ENCODE measurements around the gene PPHLN1.

PPHLN1 gene, protein sequence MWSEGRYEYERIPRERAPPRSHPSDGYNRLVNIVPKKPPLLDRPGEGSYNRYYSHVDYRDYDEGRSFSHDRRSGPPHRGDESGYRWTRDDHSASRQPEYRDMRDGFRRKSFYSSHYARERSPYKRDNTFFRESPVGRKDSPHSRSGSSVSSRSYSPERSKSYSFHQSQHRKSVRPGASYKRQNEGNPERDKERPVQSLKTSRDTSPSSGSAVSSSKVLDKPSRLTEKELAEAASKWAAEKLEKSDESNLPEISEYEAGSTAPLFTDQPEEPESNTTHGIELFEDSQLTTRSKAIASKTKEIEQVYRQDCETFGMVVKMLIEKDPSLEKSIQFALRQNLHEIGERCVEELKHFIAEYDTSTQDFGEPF

DNA sequence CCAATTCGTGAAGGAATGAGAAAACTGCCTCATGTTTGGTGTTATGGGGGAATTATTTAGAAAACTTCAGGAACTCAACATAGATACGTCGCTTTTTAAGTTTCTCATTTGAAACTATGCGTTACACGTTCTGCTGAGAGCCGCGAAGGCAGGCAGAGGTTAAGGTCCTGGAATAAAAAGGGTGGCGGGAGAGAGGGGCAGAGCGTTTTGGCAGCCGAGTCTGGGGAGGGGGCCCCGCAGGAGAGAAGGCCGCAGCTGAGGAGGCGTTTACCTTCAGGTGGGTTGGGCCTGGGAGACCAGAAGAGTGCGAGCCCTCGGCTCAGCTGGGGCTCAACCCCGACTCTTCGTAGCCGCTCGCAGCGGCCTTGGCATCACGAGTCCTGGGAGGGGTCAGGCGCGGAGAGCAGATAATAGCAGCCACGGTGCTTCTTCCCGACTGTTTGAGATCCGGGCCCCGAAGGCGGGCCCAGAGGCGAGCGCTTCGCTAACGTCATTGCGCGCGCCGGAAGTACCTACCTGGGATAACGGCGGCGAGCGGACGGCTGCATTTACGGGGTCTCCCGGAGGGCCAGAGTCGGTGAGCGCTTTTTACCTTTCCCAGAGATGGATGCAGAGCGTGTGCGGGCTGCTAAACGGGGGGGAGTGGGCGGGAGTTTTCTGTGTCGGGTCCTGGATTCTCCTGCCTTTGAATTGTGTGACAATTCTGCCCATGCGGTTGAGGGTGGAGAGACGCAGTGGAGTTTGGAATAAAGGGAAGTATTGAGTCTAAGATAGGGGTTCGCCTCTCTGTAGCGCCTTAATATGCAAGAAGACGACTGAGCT is at the start of gene PPHLN1, which contains the start of gene ZCRB1:
PPHLN1 (plus strand) TSS at position 515 of the 822 bp plus-strand sequence. CDS start 9,736 bp downstream, outside the sequence.
ZCRB1 (minus strand) TSS at position 442 of the 822 bp plus-strand sequence. CDS start 1,992 bp downstream, outside the sequence.
- in situ Hi-C loops (cut with MboI; ENCODE audit: low sequenced_read_pairs): no loop called here

DNA sequence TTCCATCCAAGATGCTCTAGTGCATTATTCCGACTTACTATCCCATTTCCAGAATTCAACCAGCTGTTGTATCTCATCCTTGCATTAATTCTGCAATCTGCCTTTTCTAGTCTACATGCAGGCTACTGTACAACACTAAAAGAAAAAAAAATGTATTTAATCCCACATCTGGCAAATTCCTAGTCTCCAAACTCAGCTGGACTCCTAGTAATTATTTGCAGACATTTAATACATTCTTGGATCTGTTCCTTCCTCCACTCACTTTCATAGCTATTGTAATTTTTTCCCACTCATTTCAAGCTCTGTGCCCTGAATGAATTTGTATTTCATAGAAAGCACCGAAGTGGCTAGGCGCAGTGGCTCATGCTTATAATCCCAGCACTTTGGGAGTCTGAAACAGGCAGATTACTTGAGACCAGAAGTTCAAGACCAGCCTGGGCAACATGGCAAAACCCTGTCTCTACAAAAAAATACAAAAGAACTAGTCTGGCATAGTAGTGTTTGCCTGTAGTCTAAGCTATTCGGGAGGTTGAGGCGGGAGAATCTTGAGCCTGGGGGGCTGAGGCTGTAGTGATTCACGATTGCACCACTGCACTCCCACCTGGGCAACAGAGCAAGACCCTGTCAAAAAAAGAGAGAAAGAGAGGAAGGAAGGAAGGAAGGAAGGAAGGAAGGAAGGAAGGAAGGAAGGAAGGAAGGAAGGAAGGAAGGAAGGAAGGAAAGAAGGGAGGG is 48.4 kb upstream of the PPHLN1 start:
- in situ Hi-C loops (cut with MboI; ENCODE audit: low sequenced_read_pairs): no loop called here

DNA sequence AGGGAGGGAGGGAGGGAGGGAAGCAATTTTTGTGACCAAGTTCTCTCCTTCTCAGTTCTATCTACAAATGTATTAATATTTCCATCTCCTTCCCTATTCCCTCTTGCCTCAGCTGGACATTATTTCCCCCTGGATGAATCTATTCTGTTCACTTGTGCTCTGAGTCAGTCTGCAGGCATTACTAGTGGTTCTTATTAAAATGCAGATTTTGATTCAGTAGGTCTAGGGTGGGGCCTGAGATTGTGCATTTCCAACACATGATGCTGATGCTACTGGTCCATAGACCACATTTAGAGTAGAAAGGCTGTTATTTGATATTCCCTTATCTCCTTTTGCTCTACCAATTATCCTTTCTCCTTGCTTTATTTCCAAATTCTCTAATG is 47.8 kb upstream of the PPHLN1 start:
- in situ Hi-C loops (cut with MboI; ENCODE audit: low sequenced_read_pairs): no loop called here

DNA sequence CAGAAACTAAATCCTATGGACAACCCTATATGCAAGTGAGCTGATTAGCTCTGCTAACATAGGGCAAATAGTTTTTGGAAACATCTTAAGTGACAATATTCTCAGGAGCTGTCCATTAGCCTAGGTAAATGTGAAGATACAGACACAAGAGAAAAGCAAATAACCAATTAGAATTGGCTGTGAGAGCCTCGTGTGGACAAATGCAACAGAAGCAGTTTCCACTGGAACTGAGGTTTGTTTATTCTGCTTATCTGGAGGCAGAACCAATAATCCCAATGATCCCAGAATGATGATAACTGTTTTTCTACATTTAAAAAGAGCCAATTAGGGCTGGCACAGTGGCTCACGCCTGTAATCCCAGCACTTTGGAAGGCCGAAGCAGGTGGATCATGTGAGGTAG is 44.7 kb upstream of the PPHLN1 start:
- in situ Hi-C loops (cut with MboI; ENCODE audit: low sequenced_read_pairs): no loop called here

DNA sequence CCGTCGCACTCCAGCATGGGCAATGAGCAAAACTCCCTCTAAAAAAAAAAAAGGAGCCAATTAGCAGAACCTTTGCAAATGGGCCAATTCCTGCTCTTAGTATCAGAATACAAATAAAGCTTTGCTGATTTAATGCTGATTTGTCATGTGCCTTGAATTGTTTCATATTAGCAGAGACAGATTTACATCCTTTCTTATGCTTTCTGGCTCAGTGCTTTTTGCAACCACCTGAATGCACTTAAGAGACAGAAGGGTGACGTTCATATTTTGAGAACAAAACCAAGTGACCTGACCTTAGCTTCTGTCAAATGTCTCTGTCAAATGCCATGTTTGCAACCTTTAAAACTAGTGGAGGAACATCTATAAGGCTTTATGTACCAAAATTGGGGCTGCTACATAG is 44.1 kb upstream of the PPHLN1 start:
- in situ Hi-C loops (cut with MboI; ENCODE audit: low sequenced_read_pairs): no loop called here

DNA sequence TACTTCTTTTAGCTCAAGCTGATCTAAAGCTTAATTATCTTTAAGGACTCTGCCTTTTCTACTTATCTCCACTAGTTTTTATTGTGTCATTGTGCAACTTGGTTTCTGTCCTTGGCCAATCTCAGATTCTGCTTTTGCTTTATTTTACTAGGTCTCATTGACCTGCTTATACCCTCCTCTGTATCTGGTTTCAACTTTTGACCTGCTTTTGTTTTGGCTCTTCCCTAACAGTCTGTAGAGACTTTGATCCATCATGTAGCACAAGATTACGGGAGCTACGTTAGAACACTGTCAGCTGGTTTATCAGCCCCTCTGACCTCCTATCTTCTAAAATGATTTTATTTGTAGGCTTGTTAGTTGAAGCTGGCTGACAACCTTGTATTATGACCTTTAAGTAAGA is 43.7 kb upstream of the PPHLN1 start:
- in situ Hi-C loops (cut with MboI; ENCODE audit: low sequenced_read_pairs): no loop called here

DNA sequence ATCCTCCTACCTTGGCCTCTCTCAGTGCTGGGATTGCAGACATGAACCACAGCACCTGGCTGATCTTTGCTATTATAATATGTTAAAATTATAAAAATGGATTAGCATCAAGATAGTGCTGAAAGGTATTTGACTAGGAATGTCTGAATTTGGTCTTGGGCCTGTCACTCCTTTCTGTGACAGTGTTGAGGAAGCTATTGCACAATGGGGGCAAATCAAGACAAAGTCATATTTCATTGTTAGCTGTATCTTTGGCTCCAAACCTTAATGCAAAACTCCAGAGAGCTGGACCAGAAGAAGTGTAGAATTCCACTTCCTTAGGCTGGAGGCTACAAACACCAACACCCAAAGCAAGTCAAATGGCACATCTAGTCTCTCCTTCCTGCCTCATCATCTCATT is 42.2 kb upstream of the PPHLN1 start:
- in situ Hi-C loops (cut with MboI; ENCODE audit: low sequenced_read_pairs): no loop called here

DNA sequence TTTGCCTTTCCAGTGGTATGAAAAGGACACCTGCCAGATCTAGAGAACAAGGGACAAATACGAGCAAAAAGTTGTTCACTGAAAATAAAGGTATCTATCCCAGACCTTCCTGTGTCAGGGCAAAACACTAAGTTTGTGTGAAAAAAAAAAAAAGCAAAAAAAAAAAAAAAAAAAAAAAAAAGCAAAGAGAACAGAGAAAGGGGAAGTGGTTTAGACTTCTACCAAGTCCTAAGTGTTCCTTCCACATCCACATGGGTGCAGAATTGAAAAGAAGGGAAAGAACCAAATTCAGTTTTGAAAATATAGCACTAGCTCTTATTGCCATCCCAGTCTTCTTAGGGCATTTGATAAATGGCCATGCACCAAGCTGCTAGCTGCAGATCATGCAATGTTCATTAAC is 41.8 kb upstream of the PPHLN1 start:
- in situ Hi-C loops (cut with MboI; ENCODE audit: low sequenced_read_pairs): no loop called here

DNA sequence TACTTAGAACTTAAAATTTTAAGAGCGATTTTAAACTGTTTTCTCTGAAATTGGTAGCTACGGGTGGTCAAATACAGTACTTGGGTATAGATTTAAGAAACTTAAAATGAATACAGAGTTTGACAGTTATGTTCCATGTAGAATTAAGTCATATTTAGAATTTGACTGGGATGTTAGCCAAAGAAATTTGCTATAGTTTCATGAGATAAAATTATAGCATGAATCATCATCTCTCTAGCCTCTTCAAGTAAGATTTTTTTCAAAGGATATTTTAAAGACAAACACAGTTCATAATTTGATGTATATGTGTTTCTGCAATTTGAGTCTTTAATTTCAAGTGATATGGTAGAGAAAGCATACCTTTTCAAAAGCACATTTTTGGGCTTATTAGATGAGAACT is 41.1 kb upstream of the PPHLN1 start:
- in situ Hi-C loops (cut with MboI; ENCODE audit: low sequenced_read_pairs): no loop called here

DNA sequence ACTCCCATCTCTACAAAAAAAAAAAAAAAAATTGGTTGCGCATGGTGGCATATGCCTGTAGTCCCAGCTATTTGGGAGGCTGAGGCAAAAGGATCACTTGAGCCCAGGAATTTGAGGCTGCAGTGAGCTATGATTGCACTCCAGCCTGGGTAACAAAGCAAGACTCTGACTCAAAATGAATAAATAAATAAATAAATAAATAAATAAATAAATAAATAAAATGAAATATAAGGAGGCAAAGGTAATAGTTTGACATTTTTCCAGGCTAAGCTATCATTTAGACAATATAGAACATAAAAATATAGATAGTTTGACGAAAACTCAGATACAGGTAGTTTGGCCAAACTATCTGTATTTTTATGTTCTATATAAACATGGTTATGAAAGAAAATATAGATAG is 40.5 kb upstream of the PPHLN1 start:
- in situ Hi-C loops (cut with MboI; ENCODE audit: low sequenced_read_pairs): no loop called here

DNA sequence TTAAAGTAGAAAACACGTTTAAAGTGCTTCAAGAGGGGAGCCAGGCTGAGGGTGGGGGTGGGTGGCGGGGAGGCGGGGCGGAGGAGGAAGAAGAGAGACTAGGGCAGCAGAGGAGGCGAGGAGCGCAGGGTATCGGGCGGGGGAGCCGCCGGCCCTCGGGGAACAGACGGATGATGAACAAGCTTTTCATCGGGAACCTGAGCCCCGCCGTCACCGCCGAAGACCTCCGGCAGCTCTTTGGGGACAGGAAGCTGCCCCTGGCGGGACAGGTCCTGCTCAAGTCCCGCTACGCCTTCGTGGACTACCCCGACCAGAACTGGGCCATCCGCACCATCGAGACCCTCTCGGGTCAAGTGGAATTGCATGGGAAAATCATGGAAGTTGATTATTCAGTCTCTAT is 39.2 kb upstream of the PPHLN1 start:
- in situ Hi-C loops (cut with MboI; ENCODE audit: low sequenced_read_pairs): no loop called here

DNA sequence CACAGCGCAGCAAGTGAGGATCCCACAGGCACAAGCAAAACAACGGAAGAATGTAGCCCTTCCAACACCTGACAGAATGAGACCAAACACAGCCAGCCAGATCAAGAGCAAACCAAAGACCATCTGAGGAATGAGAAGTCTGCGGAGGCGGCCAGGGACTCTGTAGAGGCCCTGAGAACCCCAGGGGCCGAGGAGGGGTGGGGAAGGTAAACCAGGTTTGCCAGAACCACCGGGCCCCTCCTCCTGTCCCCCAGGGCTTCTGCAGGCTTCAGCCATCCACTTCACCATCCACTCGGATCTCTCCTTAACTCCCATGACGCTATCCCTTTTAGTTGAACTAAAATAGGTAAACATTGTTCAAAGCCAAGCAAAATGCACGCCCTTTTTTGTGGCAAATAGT is 37.4 kb upstream of the PPHLN1 start:
- in situ Hi-C loops (cut with MboI; ENCODE audit: low sequenced_read_pairs): no loop called here

DNA sequence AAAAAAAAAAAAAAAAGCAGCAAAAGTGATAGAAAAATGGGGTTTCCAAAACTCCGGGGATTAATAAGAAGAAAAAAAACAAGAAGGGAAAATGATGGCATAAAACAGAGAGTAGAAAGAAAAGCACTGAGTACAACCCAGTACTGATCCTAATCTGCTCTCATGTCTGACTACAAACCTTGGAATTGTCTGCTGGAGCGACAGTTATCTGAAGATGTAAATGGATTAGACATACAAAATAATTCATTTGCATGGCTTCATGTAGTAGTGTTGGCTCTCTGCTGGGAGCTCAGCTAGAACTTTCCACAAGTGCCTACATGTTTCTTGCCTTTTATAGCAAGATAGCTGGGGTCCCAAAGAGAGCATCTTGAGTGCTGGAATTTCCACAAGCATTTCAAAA is 34.3 kb upstream of the PPHLN1 start:
- in situ Hi-C loops (cut with MboI; ENCODE audit: low sequenced_read_pairs): no loop called here

DNA sequence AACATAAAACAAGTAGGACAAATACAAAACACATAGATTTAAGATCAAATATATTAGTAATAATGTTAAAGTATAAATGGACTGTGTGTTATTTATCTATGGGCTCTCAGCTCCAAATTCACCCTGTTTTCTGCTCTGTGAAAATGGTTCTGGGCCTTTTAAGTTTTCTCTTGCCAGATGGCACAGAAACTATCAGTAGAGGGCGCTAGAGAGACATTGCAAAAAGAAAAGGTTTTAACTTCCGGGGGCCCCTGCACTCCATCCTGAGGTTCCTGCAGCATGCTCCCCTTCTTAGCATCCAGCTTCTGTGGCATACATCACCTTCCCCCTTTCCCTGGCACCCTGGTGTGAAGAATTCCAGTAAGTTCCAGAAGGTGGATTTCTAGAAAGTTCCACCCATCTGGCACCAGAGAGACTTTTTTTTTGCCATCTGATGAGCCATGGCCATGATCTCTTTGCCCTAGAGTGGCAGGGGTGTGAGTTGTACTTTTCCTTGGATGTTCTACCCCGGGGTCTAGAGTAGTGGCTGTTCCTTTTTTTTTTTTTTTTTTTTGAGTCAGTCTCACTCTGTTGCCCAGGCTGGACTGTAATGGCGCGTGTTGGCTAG is 29.4 kb upstream of the PPHLN1 start:
- in situ Hi-C loops (cut with MboI; ENCODE audit: low sequenced_read_pairs): no loop called here

DNA sequence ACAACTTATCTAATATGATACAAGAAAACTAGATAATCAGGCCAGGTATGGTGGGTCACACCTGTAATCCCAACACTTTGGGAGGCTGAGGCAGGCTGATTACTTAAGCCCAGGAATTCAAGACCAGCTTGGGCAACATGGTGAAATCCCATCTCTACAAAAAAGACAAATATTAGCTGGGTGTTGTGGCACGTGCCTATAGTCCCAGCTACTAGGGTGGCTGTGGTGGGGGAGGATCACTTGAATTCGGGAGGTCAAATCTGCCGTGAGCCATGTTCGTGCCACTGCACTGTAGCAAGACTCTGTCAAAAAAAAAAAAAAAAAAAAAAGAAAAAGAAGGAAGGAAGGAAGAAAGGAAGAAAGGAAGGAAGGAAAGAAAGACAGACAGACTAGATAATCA is 27.1 kb upstream of the PPHLN1 start:
- in situ Hi-C loops (cut with MboI; ENCODE audit: low sequenced_read_pairs): no loop called here

DNA sequence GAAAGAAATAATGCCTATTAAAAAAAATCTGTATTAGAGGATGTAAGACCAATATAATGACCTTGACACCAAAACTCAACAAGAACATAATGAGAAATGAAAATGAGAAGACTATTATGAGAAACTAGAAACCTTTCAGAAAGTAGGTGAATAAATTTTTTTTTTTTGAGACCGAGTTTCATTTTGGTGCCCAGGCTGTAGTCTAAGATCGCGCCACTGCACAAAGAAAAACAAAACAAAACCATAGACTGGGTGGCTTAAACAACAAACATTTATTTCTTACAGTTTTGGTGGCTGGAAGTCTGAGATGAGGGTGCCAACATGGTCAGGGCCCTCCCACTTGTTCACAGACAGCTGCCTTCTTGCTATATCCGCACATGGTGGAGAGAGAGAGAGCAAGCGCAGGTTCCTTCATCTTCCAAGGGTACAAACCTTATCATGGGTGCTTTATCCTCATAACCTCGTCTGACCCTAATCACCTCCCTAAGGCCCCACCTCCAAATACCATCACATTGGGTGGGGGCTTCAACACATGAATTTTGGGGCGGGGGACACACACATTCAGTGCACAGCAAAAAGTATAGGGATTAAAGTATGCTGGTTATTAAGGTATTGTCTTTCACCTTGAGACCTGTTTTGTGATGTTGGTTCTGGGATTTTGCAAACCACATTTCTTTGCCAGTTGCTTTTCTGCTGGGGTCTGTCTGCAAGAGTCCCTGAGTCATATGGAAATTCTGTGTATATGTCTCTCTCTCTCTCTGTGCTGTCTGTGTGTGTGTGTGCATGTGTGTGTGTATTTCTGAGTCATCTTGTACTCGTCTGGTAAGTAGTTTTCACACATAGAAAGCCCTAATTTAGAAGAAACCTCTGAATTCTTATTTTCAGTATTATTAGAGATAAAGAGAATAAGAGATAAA is 26.3 kb upstream of the PPHLN1 start:
- in situ Hi-C loops (cut with MboI; ENCODE audit: low sequenced_read_pairs): no loop called here

DNA sequence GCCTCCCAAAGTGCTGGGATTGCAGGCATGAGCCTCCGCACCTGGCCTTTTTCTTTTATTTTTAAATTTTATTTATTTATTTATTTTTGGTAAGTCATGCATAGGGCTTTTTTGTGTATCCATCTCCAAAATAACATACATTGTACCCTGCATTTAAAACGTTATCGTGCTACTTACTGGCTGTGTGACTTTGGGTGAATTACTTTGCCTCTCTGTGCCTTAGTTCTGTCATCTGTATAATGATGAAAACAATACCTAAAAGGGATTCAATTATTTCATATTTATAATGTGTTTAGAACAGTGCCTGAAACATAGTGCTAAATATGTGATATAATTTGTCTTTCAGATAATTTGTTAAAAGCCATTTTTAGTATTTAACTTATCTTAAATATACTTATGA is 19.7 kb upstream of the PPHLN1 start:
- in situ Hi-C loops (cut with MboI; ENCODE audit: low sequenced_read_pairs): no loop called here

DNA sequence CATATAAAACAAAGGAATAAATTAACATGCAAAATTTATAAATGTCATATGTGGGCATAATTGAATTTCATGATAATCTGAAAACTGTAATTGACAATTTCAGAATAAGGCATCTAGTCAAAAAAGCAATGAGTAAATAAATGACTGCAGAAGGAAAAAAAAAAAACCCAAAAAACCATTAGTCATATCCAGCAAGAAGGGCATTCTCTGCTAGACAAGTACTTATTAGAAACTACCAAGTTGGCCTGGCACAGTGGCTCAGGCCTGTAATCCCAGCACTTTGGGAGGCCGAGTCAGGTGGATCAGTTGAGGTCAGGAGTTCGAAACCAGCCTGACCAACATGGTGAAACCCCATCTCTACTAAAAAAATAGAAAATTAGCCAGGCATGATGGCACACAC is 17.6 kb upstream of the PPHLN1 start:
- in situ Hi-C loops (cut with MboI; ENCODE audit: low sequenced_read_pairs): no loop called here

DNA sequence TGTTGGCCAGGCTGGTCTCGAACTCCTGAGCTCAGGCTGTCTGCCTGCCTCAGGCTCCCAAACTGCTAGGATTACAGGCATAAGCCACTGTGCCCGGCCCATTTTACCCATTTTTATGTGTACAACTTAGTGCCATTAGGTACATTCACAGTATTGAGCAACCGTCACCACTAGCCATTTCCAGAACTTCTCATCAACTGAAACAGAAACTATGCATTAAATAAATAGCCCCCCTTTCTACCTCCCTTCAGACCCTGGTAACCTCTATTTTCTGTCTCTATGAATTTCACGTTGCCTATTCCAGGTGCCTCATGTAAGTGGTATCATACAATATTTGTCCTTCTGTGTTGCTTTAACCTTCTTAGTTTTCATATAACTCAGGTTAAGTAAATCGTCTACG is 16.0 kb upstream of the PPHLN1 start:
- in situ Hi-C loops (cut with MboI; ENCODE audit: low sequenced_read_pairs): no loop called here

DNA sequence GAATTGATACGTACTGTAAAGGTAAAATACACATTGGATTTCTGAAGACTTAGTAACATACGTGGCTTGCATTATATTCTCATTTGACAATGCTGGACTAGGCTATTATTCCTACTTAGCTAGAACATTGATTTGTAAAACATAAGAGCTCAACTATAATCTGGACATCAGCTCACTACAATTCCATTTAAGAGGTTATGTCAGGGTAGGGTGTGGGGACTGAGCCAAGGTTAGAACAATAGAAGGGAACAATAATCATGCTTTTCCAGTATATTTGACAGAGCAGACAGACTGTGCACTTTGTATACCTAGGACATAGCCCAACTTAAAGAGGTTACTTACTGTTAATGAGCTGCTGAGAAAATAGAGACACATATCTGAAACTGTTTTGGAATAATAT is 10.9 kb upstream of the PPHLN1 start:
- in situ Hi-C loops (cut with MboI; ENCODE audit: low sequenced_read_pairs): no loop called here

Measured in HL-60/S4 treated with retinoic acid at 250 ng/mL for 4 days and 3 days (cell line).